HG02763 (cell line): ENCODE measurements around the gene PSRC1.
"Not testable (repeated sequence)": the region's sequence is repeated elsewhere in the genome, so short reads cannot be mapped to it uniquely, and the experiment has no call there.

Source experiments
- ATAC-seq: cut with Tn5 transposase; IDR thresholded peaks from one replicate; pipeline ENCODE4 v1.9.1; 2021; ENCODE audit warnings: mild to moderate bottlenecking, moderate library complexity; ENCODE audit not compliant: unreplicated experiment

PSRC1 gene

GRCh38 chr1:109282952-109283747 lies at the start of gene PSRC1:
PSRC1 (minus strand) TSS chr1:109283145.
- ATAC-seq, result peak; percentile 95

- ATAC-seq, result no peak
Measured at GRCh38 chr1:109331113-109331512, 48.2 kb upstream of the PSRC1 start.

- no peak for ATAC-seq
Measured at GRCh38 chr1:109327285-109327684, 44.3 kb upstream of the PSRC1 start.

GRCh38 chr1:109322974-109323373 lies 40.0 kb upstream of the PSRC1 start:
- no peak for ATAC-seq

DNA sequence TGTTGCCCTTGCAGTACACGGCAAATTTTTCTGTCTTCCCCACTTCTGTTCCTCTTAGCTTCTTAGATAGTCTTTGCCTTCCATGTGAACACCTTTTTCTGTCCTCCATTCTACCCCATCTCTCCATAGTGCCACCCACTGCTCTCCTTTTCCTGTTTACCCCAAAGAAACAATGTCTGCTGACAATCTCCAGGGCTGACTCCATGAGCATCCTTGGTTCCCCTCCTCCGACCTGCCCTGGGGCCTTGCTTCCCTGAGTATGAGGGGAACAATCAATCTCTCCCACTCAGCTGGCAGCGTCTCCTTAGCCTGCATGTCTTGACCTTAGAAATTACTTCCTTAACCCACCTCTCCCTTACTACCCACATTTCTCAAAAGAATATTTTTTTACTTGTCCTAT lies 36.2 kb upstream of the PSRC1 start:
- ATAC-seq, result no peak

GRCh38 chr1:109316506-109316905 lies 33.6 kb upstream of the PSRC1 start:
- ATAC-seq, result no peak

DNA sequence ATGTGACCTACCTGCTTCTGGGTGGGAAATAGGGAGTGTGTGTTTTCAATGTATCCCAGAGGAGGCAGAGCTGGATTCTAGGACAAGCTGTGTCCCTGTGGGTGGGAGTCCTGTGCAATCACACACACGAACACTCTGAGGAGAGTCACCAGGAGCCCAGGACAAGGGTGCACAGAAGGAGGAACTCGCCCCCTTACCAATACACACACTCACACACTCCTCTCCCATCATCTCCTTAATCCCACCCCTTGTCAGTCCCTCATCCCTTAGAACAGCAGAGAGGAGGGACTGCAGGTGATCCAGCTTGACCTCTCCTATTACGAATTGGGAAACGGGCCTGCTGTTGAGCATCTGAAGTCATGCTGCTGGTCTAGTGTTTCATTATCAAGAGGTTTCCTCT lies 32.3 kb upstream of the PSRC1 start:
- ATAC-seq, result no peak

DNA sequence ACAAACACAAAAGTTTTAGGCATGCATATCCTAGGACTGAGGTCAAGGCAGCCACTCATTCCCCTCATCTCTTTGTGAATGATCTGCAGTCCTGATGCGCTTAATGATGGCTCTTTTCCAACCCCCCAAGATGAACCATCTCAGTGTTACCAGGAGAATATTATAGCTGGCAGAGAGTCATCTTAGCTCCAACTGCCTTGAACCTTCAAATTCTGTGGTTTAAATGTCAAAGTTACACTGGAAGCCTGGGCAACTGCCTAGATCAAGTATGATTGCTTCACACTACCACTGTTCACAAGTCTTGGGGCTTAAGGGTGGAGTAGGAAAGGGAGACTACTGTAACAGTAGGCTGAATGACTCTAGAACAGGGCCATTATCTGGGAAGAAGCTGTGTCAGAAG lies 31.9 kb upstream of the PSRC1 start:
- ATAC-seq, result no peak

GRCh38 chr1:109312978-109313775 lies 30.2 kb upstream of the PSRC1 start:
- ATAC-seq, result no peak

DNA sequence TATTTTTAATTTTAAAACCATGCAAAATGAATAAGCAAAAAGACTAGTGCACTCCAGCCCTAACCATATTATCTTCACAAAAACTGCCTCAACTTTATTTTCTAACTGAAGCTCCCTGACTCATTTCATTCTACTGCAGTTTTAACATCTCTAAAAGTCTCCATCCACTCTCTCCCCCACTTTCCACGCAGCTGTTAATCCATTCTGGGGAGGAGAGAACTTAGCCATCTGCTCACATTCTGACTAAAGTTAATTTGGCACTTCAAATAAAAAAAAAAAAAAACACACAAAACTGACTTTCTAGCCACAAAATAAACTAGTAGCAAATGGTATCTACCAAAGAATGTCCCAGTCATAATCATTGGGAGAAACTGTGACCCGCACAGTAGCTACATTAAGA lies 29.3 kb upstream of the PSRC1 start:
- no peak for ATAC-seq

DNA sequence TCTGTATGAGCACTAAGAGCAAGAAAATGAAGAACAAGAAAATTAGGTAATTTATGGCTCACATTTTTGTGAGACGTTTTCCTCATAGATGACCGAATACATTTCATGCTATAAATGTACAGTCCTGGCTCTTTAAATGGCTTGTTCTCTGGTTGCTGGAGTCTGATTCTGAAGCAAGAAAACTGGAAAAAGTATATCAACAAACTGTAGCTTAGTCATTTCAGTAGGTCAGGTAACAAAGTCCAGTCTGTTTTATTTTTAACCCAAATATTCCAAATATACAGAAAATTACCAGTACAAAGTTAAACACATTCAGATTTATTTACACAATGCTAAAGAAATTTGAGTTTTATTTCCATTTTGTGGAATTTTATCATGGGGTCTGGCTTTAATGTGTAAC lies 26.4 kb upstream of the PSRC1 start:
- no peak for ATAC-seq

- no peak for ATAC-seq
Measured at GRCh38 chr1:109307274-109308021, 24.5 kb upstream of the PSRC1 start.

DNA sequence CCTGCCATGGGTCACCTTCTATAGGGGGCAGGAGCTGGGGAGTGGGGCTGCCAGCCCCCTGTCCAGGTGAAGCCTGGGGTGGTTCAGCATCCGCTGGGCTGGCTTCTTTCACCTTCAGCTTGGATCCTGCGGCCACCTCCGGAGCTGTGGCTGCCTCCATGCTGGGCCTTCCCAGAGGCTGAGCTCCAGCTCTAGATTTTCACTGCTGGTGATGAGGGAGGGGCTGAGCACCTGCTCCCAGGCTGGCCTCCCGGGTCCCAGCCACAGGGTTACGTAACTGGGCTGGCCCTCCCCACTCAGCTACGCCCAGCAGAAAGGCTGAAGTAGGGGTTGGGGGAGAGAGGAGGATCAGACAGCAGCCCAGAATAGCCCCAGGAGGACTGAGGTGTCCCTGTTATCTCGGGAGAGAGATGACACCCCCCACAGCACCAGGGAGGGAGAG lies 23.9 kb upstream of the PSRC1 start, which contains the start of gene MYBPHL:
Gene MYBPHL, minus strand, starts transcription at position 180 of the 442 bp plus-strand sequence. Its CDS starts 20 bp downstream, at position 160.
- ATAC-seq, result no peak

DNA sequence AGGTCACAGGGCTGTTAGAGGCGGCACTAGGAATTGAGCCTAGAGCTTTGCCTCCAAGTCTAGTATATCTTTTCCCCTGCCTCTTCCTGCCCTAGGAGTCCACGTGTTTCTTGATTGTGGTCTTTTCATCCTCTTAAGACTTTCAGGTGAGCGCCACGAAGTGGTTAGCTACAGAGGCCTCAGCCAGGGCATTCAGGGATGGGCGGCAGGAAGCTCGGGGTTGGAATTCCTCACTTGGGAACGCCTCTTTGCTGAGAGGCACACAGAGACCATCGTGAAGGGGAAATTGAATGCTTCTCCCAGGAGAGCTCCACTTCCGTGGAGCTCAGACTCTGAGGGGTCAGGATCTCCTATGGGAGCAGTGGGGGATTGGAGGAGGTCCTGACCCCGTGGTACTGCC lies 23.0 kb upstream of the PSRC1 start:
- not testable (repeated sequence) for ATAC-seq

- ATAC-seq, result no peak
Measured at GRCh38 chr1:109304226-109304920, 21.4 kb upstream of the PSRC1 start.

- no peak for ATAC-seq
Measured at GRCh38 chr1:109301874-109302273, 18.9 kb upstream of the PSRC1 start.

DNA sequence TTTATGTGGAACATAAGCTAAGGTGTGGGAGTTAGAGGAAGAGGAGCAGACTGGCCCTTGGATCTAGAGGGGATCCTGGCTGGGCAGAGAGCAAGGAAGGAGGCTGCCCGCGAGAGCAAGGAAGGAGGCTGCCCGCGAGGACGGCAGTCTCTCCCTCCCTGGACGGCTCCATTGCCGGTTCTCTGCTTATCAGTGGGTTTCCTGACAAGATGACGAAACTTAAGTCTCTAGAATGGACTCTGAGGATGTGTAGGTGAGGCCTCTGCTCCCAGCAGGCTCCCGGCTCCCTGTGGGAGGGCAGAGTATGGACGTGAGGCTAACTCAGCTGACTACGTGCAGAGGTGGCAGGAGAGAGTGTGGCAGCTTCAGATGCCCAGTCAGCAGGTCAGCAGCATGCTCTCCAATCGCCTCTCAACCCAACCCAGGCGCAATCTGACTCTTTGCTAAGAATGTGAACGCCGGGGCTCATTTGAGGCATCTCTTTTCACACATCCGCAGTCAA lies 17.8 kb upstream of the PSRC1 start:
- no peak for ATAC-seq

GRCh38 chr1:109299558-109300343 lies 16.8 kb upstream of the PSRC1 start:
- ATAC-seq, result no peak

- ATAC-seq, result no peak
Measured at GRCh38 chr1:109298666-109299557, 16.0 kb upstream of the PSRC1 start.
